OCI-LY1 (cell line): ENCODE results near the gene WNT8A.

ENCODE experiments used
- CTCF ChIP-seq: fragments of 200-600 bp; sonication (generic), shearing (Covaris generic); IDR thresholded peaks from 2 replicates; pipeline ENCODE4 v1.5.1; 2017; ENCODE audit warnings: mild to moderate bottlenecking, antibody characterized with exemption, low read length, moderate library complexity, mixed read lengths
- EZH2 ChIP-seq: fragments of 200-600 bp; sonication (generic), shearing (Covaris generic); IDR thresholded peaks from 2 replicates; pipeline ENCODE4 v1.8.0; 2017; ENCODE audit warnings: borderline replicate concordance, mixed run types, mild to moderate bottlenecking, antibody characterized with exemption, low read length, moderate library complexity, mixed read lengths

- TF ChIP-seq CTCF (no peak), EZH2 (no peak)
These were observed 55.9 kb downstream of the WNT8A start for GRCh38 chr5:138139781-138140090.
